Caco-2 (cell line): ENCODE results near the gene DNMT3A. TPM values are rescaled to one million over a fixed set of nuclear protein-coding genes. Genes with fewer than 3 reads are reported as not detected.

ENCODE experiments used
- Bru-seq: library from RNA; stranded (reverse); fragments of 400-500 nt; gene quantifications from one replicate; lab custom pipeline; 2021; lab: Mats Ljungman, UMichigan
- BruChase-seq, 2 experiments: library from RNA; stranded (reverse); fragments of 400-500 nt; gene quantifications; one replicate each; lab custom pipeline; 2021; lab: Mats Ljungman, UMichigan
- BruUV-seq: library from RNA; stranded (reverse); fragments of 400-500 nt; replicated peaks from 2 replicates; lab custom pipeline; 2021; lab: Mats Ljungman, UMichigan
- CTCF ChIA-PET: fragments of 300-600 bp; sonication (Branson Sonifier 250); formaldehyde crosslinking; loops from one replicate; lab custom pipeline; 2022; ENCODE audit warnings: antibody characterized with exemption; lab: Charles Lee
- POLR2A ChIA-PET: fragments of 300-600 bp; sonication (Branson Sonifier 250); formaldehyde crosslinking; loops from one replicate; lab custom pipeline; 2022; ENCODE audit warnings: antibody characterized with exemption; lab: Charles Lee
- DNase-seq, 2 experiments: peaks; one replicate each; pipeline versions ENCODE4 v3.0.0 to v3.0.0-alpha.2; 2020 to 2022
- H3K27me3 ChIP-seq: replicated peaks from 2 replicates; pipeline ENCODE4 v1.6.0; 2011; ENCODE audit warnings: low read length; ENCODE audit not compliant: control insufficient read depth, insufficient read depth
- H3K36me3 ChIP-seq: 2 replicates; pipeline ENCODE4 v1.5.1; 2011; ENCODE audit warnings: low read length; ENCODE audit not compliant: control insufficient read depth, insufficient read depth
- H3K4me1 ChIP-seq: fragments of 250-450 bp; sonication (Bioruptor Pico); 2 replicates; pipeline ENCODE4 v1.5.1; 2020; ENCODE audit warnings: mild to moderate bottlenecking
- H3K4me3 ChIP-seq: 2 replicates; pipeline ENCODE4 v1.5.1; 2011; ENCODE audit warnings: low read depth, mild to moderate bottlenecking, control low read depth, low read length
- H3K9me3 ChIP-seq: fragments of 250-450 bp; sonication (Bioruptor Pico); 2 replicates; pipeline ENCODE4 v1.5.1; 2020; ENCODE audit warnings: mild to moderate bottlenecking, moderate library complexity
- H3K27ac Mint-ChIP-seq: one replicate; pipeline ENCODE4 v1.8.0; 2022; ENCODE audit warnings: mixed read lengths; ENCODE audit not compliant: unreplicated experiment
- H3K27me3 Mint-ChIP-seq: one replicate; pipeline ENCODE4 v1.8.0; 2022; ENCODE audit warnings: mixed read lengths; ENCODE audit not compliant: insufficient read depth, unreplicated experiment
- H3K36me3 Mint-ChIP-seq: one replicate; pipeline ENCODE4 v1.8.0; 2022; ENCODE audit warnings: mild to moderate bottlenecking, mixed read lengths; ENCODE audit not compliant: insufficient read depth, unreplicated experiment
- H3K4me1 Mint-ChIP-seq: one replicate; pipeline ENCODE4 v1.8.0; 2022; ENCODE audit warnings: low read depth, mixed read lengths; ENCODE audit not compliant: unreplicated experiment
- H3K4me3 Mint-ChIP-seq: one replicate; pipeline ENCODE4 v1.8.0; 2022; ENCODE audit warnings: mild to moderate bottlenecking, moderate library complexity, mixed read lengths; ENCODE audit not compliant: unreplicated experiment
- H3K9me3 Mint-ChIP-seq: one replicate; pipeline ENCODE4 v1.8.0; 2022; ENCODE audit warnings: mixed read lengths; ENCODE audit not compliant: unreplicated experiment
- CTCF ChIP-seq, 2 experiments: fragments of 200-600 bp in 1 of 2; IDR thresholded peaks; 1 replicate in 1 of 2; 2 replicates in 1 of 2; pipeline versions ENCODE4 v1.5.1 to v1.8.0; 2011 to 2022; ENCODE audit warnings: antibody characterized with exemption in 1 of 2, control low read depth in 1 of 2, inconsistent platforms in 1 of 2, low read depth in 1 of 2, low read length in 1 of 2, mild to moderate bottlenecking in 1 of 2, moderate library complexity in 1 of 2; ENCODE audit not compliant: insufficient read depth in 1 of 2, severe bottlenecking in 1 of 2, unreplicated experiment in 1 of 2
- intact Hi-C: fragments of 100-400 bp; cut with micrococcal nuclease; formaldehyde crosslinking; loops from one replicate; pipeline ENCODE4 v1.10.0; 2022; ENCODE audit not compliant: unreplicated experiment
- long read RNA-seq: library from polyadenylated mRNA; stranded (forward); transcript quantifications from one replicate; pipeline ENCODE4 v2.0.0, GENCODE V29; 2022
- total RNA-seq: library from RNA; stranded (reverse); gene quantifications from 2 replicates; pipeline ENCODE4 v1.2.3, GENCODE V29; 2022

The DNMT3A gene
- total RNA-seq (62.1 and 72.2 TPM in 2 replicates), Bru-seq, nascent RNA (percentile 59 among the genes with signal in this experiment), BruChase-seq, experiment 1, labeled RNA remaining after a 2-hour chase (percentile 64 among the genes with signal in this experiment), BruChase-seq, experiment 2, labeled RNA remaining after a 6-hour chase (percentile 67 among the genes with signal in this experiment)
- long read RNA-seq, full-length matches to known transcripts = 17 of 68 reads
- long read RNA-seq, partial matches to known transcripts = 35 of 68 reads
- long read RNA-seq, other reads (novel, unspliced or antisense) = 16 of 68 reads

GRCh38 chr2:25341753-25342371 is at the start of gene DNMT3A:
Gene DNMT3A (minus strand): TSS chr2:25341925. CDS start chr2:25313984, 27,941 bp downstream.
- Mint-ChIP-seq H3K27ac (peak within 1 kb of the TSS; percentile 45), H3K36me3 (peaks cover 7% of the 10 kb centered on the region), H3K27me3 (no peaks in the 10 kb centered on the region), H3K4me3 (peak within 1 kb of the TSS; percentile 85), H3K9me3 (no peaks in the 10 kb centered on the region), H3K4me1 (no peaks in the 10 kb centered on the region)
- Histone ChIP-seq H3K4me1 (no peaks in the 10 kb centered on the region), H3K36me3 (no peaks in the 10 kb centered on the region), H3K27me3 (no peaks in the 10 kb centered on the region), H3K4me3 (peak within 1 kb of the TSS; percentile 47), H3K9me3 (no peaks in the 10 kb centered on the region)
- ChIA-PET CTCF (interaction anchor here (0.5 to 1.5 kb wide), 2 partner anchors 19 to 20 kb away, joined by 3 to 6 read pairs; no protein-coding TSS in a partner anchor), POLR2A (no interaction called here)
- BruUV-seq = no TSS peak
- TF ChIP-seq CTCF (IDR thresholded peaks at IDR 0.05; ENCODE audit: insufficient read depth in 1 of 2, low read depth in 1 of 2, low read length in 1 of 2, severe bottlenecking in 1 of 2, unreplicated experiment in 1 of 2) = no peak
- intact Hi-C loops = loop anchor here (1.0 kb wide), 3 partner anchors 20 to 180 kb away; no protein-coding TSS in a partner anchor
- DNase-seq = peak; percentile 56 to 59

- H3K36me3 Mint-ChIP-seq = no peaks in the 10 kb centered on the region
- intact Hi-C loops = no loop called here
- Histone ChIP-seq H3K4me1 (no peaks in the 10 kb centered on the region), H3K36me3 (0 out of 2 replicates have a peak, but pooled peaks cover 1% of the 10 kb centered on the region), H3K27me3 (no peaks in the 10 kb centered on the region), H3K9me3 (no peaks in the 10 kb centered on the region), H3K4me3 (no peak overlapping the region)
- POLR2A ChIA-PET = no interaction called here
- no peak overlapping the region for H3K4me3 Mint-ChIP-seq
- TF ChIP-seq CTCF (IDR thresholded peaks at IDR 0.05; ENCODE audit: insufficient read depth in 1 of 2, low read depth in 1 of 2, low read length in 1 of 2, severe bottlenecking in 1 of 2, unreplicated experiment in 1 of 2) = no peak
- no peak for DNase-seq
- H3K27ac Mint-ChIP-seq = no peak overlapping the region
- H3K9me3 Mint-ChIP-seq = peaks cover 9% of the 10 kb centered on the region
- CTCF ChIA-PET = no interaction called here
- no peaks in the 10 kb centered on the region for H3K27me3 Mint-ChIP-seq
- no TSS peak for BruUV-seq
- H3K4me1 Mint-ChIP-seq = no peaks in the 10 kb centered on the region
Measured at GRCh38 chr2:25389161-25389560, 47.4 kb upstream of the DNMT3A start.

- DNase-seq = no peak
- CTCF ChIA-PET = no interaction called here
- peaks cover 9% of the 10 kb centered on the region for H3K9me3 Mint-ChIP-seq
- intact Hi-C loops = no loop called here
- H3K4me1 Mint-ChIP-seq = no peaks in the 10 kb centered on the region
- H3K27ac Mint-ChIP-seq = no peak overlapping the region
- H3K36me3 Mint-ChIP-seq = no peaks in the 10 kb centered on the region
- Histone ChIP-seq H3K27me3 (no peaks in the 10 kb centered on the region), H3K4me3 (no peak overlapping the region), H3K9me3 (no peaks in the 10 kb centered on the region), H3K4me1 (no peaks in the 10 kb centered on the region), H3K36me3 (0 out of 2 replicates have a peak, but pooled peaks cover 1% of the 10 kb centered on the region)
- no peaks in the 10 kb centered on the region for H3K27me3 Mint-ChIP-seq
- no peak for TF ChIP-seq CTCF (IDR thresholded peaks at IDR 0.05; ENCODE audit: insufficient read depth in 1 of 2, low read depth in 1 of 2, low read length in 1 of 2, severe bottlenecking in 1 of 2, unreplicated experiment in 1 of 2)
- POLR2A ChIA-PET = no interaction called here
- no TSS peak for BruUV-seq
- H3K4me3 Mint-ChIP-seq = no peak overlapping the region
Measured at GRCh38 chr2:25388491-25388890, 46.8 kb upstream of the DNMT3A start.
